IMR-90 (cell line): ENCODE data around the gene JPH4. TPM values are rescaled to one million over a fixed set of nuclear protein-coding genes. Genes with fewer than 3 reads are reported as not detected.

ENCODE experiments used
- ATAC-seq: fragments of 200-7000 bp; cut with Tn5 transposase; 2 replicates; pipeline ENCODE4 v1.9.1; 2020; ENCODE audit warnings: low read depth, mild to moderate bottlenecking, moderate library complexity
- BruUV-seq: library from RNA; stranded (reverse); fragments of 400-500 nt; replicated peaks from 2 replicates; lab custom pipeline; 2021; lab: Mats Ljungman, UMichigan
- CTCF ChIA-PET: fragments of 300-600 bp; formaldehyde crosslinking; extraction: SDS; loops from one replicate; lab custom pipeline; 2021; ENCODE audit warnings: antibody characterized with exemption; lab: Yijun Ruan, JAX
- POLR2A ChIA-PET: fragments of 300-600 bp; sonication (Branson Sonifier 250); formaldehyde crosslinking; loops from one replicate; lab custom pipeline; 2022; ENCODE audit warnings: antibody characterized with exemption; ENCODE audit not compliant: unreplicated experiment; lab: Charles Lee
- DNase-seq: peaks from one replicate; pipeline ENCODE4 v3.0.0; 2013
- H2AFZ ChIP-seq: replicated peaks from 2 replicates; pipeline ENCODE3; 2013; ENCODE audit warnings: low read length, mild to moderate bottlenecking; ENCODE audit not compliant: poor library complexity
- H2AK5ac ChIP-seq: 2 replicates; pipeline ENCODE4 v1.6.1; 2013; ENCODE audit warnings: low read depth, low read length, inconsistent platforms
- H2AK9ac ChIP-seq: replicated peaks from 2 replicates; pipeline ENCODE3; 2013; ENCODE audit warnings: mild to moderate bottlenecking, low read depth, low read length, moderate library complexity; ENCODE audit not compliant: poor library complexity
- H2BK120ac ChIP-seq: 2 replicates; pipeline ENCODE4 v1.6.1; 2013; ENCODE audit warnings: low read depth, low read length, inconsistent platforms
- H2BK15ac ChIP-seq: 3 replicates; pipeline ENCODE4 v1.6.1; 2013; ENCODE audit warnings: low read depth, low read length, inconsistent platforms
- H2BK20ac ChIP-seq: 2 replicates; pipeline ENCODE4 v1.6.1; 2013; ENCODE audit warnings: low read depth, mild to moderate bottlenecking, inconsistent platforms, low read length, moderate library complexity
- H2BK5ac ChIP-seq: 2 replicates; pipeline ENCODE4 v1.6.1; 2013; ENCODE audit warnings: mild to moderate bottlenecking, low read depth, low read length, inconsistent platforms; ENCODE audit not compliant: poor library complexity, severe bottlenecking
- H3K14ac ChIP-seq: replicated peaks from 2 replicates; pipeline ENCODE4 v1.6.1; 2013; ENCODE audit warnings: low read depth, low read length, inconsistent platforms
- H3K18ac ChIP-seq: 2 replicates; pipeline ENCODE4 v1.6.1; 2013; ENCODE audit warnings: low read depth, low read length, control low read depth
- H3K23ac ChIP-seq: 2 replicates; pipeline ENCODE4 v1.6.1; 2013; ENCODE audit warnings: low read depth, low read length, inconsistent platforms
- H3K27ac ChIP-seq: 2 replicates; pipeline ENCODE4 v1.5.1; 2013; ENCODE audit warnings: mild to moderate bottlenecking, control low read depth, low read length; ENCODE audit not compliant: insufficient read depth
- H3K27me3 ChIP-seq: 2 replicates; pipeline ENCODE4 v1.6.1; 2013; ENCODE audit warnings: low read length; ENCODE audit not compliant: control insufficient read depth, insufficient read depth
- H3K36me3 ChIP-seq: 2 replicates; pipeline ENCODE4 v1.6.1; 2013; ENCODE audit warnings: low read length, mixed read lengths; ENCODE audit not compliant: control insufficient read depth, insufficient read depth
- H3K4ac ChIP-seq: 2 replicates; pipeline ENCODE4 v1.6.1; 2013; ENCODE audit warnings: low read depth, low read length, inconsistent platforms
- H3K4me1 ChIP-seq: 2 replicates; pipeline ENCODE4 v1.6.1; 2013; ENCODE audit warnings: low read length, mixed read lengths; ENCODE audit not compliant: control insufficient read depth, insufficient read depth
- H3K4me2 ChIP-seq: 2 replicates; pipeline ENCODE4 v1.6.1; 2013; ENCODE audit warnings: low read depth, mild to moderate bottlenecking, control low read depth, low read length, moderate library complexity
- H3K4me3 ChIP-seq: 2 replicates; pipeline ENCODE4 v1.5.1; 2013; ENCODE audit warnings: low read depth, mild to moderate bottlenecking, control low read depth, low read length, moderate library complexity; ENCODE audit not compliant: insufficient read depth
- H3K56ac ChIP-seq: 2 replicates; pipeline ENCODE4 v1.6.1; 2013; ENCODE audit warnings: low read length, inconsistent platforms; ENCODE audit not compliant: insufficient read depth; ENCODE audit errors: extremely low read depth
- H3K79me1 ChIP-seq, 2 experiments: 2 replicates each; pipeline ENCODE4 v1.6.1; 2013; ENCODE audit warnings: low read length in 2 of 2, inconsistent platforms in 1 of 2, low read depth in 1 of 2
- H3K9ac ChIP-seq: 2 replicates; pipeline ENCODE4 v1.6.1; 2013; ENCODE audit warnings: low read depth, low read length, control low read depth
- H3K9me1 ChIP-seq: 2 replicates; pipeline ENCODE4 v1.6.1; 2013; ENCODE audit warnings: low read length, inconsistent platforms; ENCODE audit not compliant: insufficient read depth
- H3K9me3 ChIP-seq: 2 replicates; pipeline ENCODE4 v1.6.1; 2013; ENCODE audit warnings: low read length; ENCODE audit not compliant: control insufficient read depth, insufficient read depth
- H4K20me1 ChIP-seq: 2 replicates; pipeline ENCODE4 v1.6.1; 2013; ENCODE audit warnings: low read length, inconsistent platforms; ENCODE audit not compliant: insufficient read depth
- H4K5ac ChIP-seq: 2 replicates; pipeline ENCODE4 v1.6.1; 2013; ENCODE audit warnings: mild to moderate bottlenecking, low read depth, low read length, control low read depth
- H4K8ac ChIP-seq, 2 experiments: 2 replicates each; pipeline ENCODE4 v1.6.1; 2013; ENCODE audit warnings: low read depth in 2 of 2, low read length in 2 of 2, control low read depth in 1 of 2, inconsistent platforms in 1 of 2
- H4K91ac ChIP-seq: 2 replicates; pipeline ENCODE4 v1.6.1; 2013; ENCODE audit warnings: low read depth, low read length, inconsistent platforms; ENCODE audit not compliant: insufficient read depth
- CEBPB ChIP-seq: IDR thresholded peaks from 2 replicates; pipeline ENCODE4 v1.6.1; 2012; ENCODE audit warnings: low read depth, low read length, improper control_type of control experiment
- CHD1 ChIP-seq: IDR thresholded peaks from 2 replicates; pipeline ENCODE4 v1.6.1; 2012; ENCODE audit warnings: low read depth, low read length, improper control_type of control experiment
- CTCF ChIP-seq: conservative IDR thresholded peaks from 2 replicates; pipeline ENCODE4 v1.5.1; 2012; ENCODE audit warnings: mild to moderate bottlenecking, low read depth, low read length, improper control_type of control experiment
- MAFK ChIP-seq: IDR thresholded peaks from 2 replicates; pipeline ENCODE4 v1.6.1; 2012; ENCODE audit warnings: low read depth, low read length, improper control_type of control experiment
- MAZ ChIP-seq: IDR thresholded peaks from 2 replicates; pipeline ENCODE4 v1.6.1; 2012; ENCODE audit warnings: low read depth, mild to moderate bottlenecking, low read length, improper control_type of control experiment, moderate library complexity, borderline replicate concordance
- MXI1 ChIP-seq: IDR thresholded peaks from 2 replicates; pipeline ENCODE4 v1.6.1; 2012; ENCODE audit warnings: low read depth, mild to moderate bottlenecking, low read length, moderate library complexity, borderline replicate concordance
- NFE2L2 ChIP-seq: fragments of 150-350 bp; IDR thresholded peaks from 2 replicates; pipeline ENCODE4 v1.6.1; 2016; ENCODE audit warnings: low read depth, mild to moderate bottlenecking, low read length
- POLR2A ChIP-seq: IDR thresholded peaks from 2 replicates; pipeline ENCODE4 v1.6.1; 2012; ENCODE audit warnings: mild to moderate bottlenecking, low read depth, low read length
- RFX5 ChIP-seq: IDR thresholded peaks from 2 replicates; pipeline ENCODE4 v1.8.0; 2012; ENCODE audit warnings: low read depth, mild to moderate bottlenecking, low read length, moderate library complexity
- SMC3 ChIP-seq: fragments of 150-350 bp; IDR thresholded peaks from 2 replicates; pipeline ENCODE4 v1.6.1; 2016; ENCODE audit warnings: low read depth, mild to moderate bottlenecking, antibody characterized with exemption, low read length, moderate library complexity
- USF2 ChIP-seq: fragments of 150-350 bp; IDR thresholded peaks from 2 replicates; pipeline ENCODE4 v1.6.1; 2017; ENCODE audit warnings: mild to moderate bottlenecking, antibody characterized with exemption, low read length, low read depth
- WGBS, 2 experiments: methylation state at CpG; one replicate each; pipeline versions ENCODE4 v1.1.5 to v1.1.7; 2013; ENCODE audit warnings: missing lambda C conversion rate in 2 of 2; ENCODE audit not compliant: insufficient read length in 1 of 2; ENCODE audit errors: extremely low coverage in 2 of 2; 5-methylcytosine and 5-hydroxymethylcytosine counted together
- dilution Hi-C: fragments of 300-500 bp; cut with HindIII; formaldehyde crosslinking; loops from one replicate; pipeline ENCODE4 v1.14.3; 2018; ENCODE audit warnings: low sequenced_read_pairs; ENCODE audit not compliant: unreplicated experiment
- in situ Hi-C: fragments of 300-500 bp; cut with MboI; formaldehyde crosslinking; loops from 3 replicates; pipeline ENCODE4 v1.14.3; 2019; ENCODE audit warnings: low sequenced_read_pairs, inconsistent platforms, mixed read lengths
- intact Hi-C: fragments of 100-400 bp; cut with micrococcal nuclease; formaldehyde crosslinking; loops from 2 replicates; pipeline ENCODE4 v1.10.0; 2022
- polyA plus RNA-seq, 3 experiments: library from polyadenylated mRNA; depleted of rRNA; stranded (reverse); fragments of >200 nt; gene quantifications; 2 replicates each; pipeline ENCODE4 v1.2.3, GENCODE V29; 2012; ENCODE audit warnings: low replicate concordance in 1 of 3
- total RNA-seq: library from RNA; depleted of rRNA; stranded (reverse); fragments of >200 nt; gene quantifications from 2 replicates; pipeline ENCODE4 v1.2.3, GENCODE V29; 2012

Gene JPH4
- total and polyA plus RNA-seq, 2 of the 4 experiments (the other 2 are of a cell fraction) = not detected

- Histone ChIP-seq H4K20me1 (no peaks in the 10 kb centered on the region), H2AFZ (no peak overlapping the region), H4K5ac (no peak overlapping the region), H3K9ac (no peak overlapping the region), H4K8ac (no peak overlapping the region), H3K18ac (no peak overlapping the region), H3K23ac (no peak overlapping the region), H3K27ac (no peak overlapping the region), H2BK5ac (no peak overlapping the region), H2AK5ac (no peak overlapping the region), H3K9me3 (no peaks in the 10 kb centered on the region), H3K4me3 (no peak overlapping the region), H2BK20ac (no peak overlapping the region), H2AK9ac (no peak overlapping the region), H3K4me2 (no peak overlapping the region), H3K4ac (no peak overlapping the region), H3K4me1 (no peaks in the 10 kb centered on the region), H3K27me3 (no peaks in the 10 kb centered on the region), H3K9me1 (no peaks in the 10 kb centered on the region), H3K14ac (no peak overlapping the region), H2BK120ac (no peak overlapping the region), H3K56ac (no peak overlapping the region), H3K79me1 (no peaks in the 10 kb centered on the region), H2BK15ac (no peak overlapping the region), H4K91ac (no peak overlapping the region), H3K36me3 (no peaks in the 10 kb centered on the region)
- WGBS, 2 experiments = no CpG with 5 or more reads among the region's 14 CpGs
- DNase-seq (no peak), ATAC-seq (no peak)
- CTCF ChIA-PET = no interaction called here
- in situ Hi-C loops = no loop called here
- POLR2A ChIA-PET = no interaction called here
- no peak for TF ChIP-seq MXI1
- TF ChIP-seq CTCF = no peak
- TF ChIP-seq CHD1 = no peak
- no peak for TF ChIP-seq RFX5
- TF ChIP-seq POLR2A = no peak
- TF ChIP-seq USF2 = no peak
- TF ChIP-seq MAZ = no peak
- no peak for TF ChIP-seq SMC3
- TF ChIP-seq MAFK = no peak
- TF ChIP-seq NFE2L2 = no peak
- no peak for TF ChIP-seq CEBPB
- no TSS peak for BruUV-seq
- dilution Hi-C loops = no loop called here
- intact Hi-C loops = no loop called here
Measured at GRCh38 chr14:23524954-23525353, 53.6 kb downstream of the JPH4 start.
